ENCODE data around the gene TRAM2.
A peak's percentile ranks its signal among the peaks of the same experiment; 100 is the strongest.

Gene TRAM2

GRCh38 chr6:52513464-52513863 lies 63.4 kb downstream of the TRAM2 start:
- DNase-seq (ENCODE audit: insufficient read length, low spot score) (no peak), FAIRE-seq (no peak)

GRCh38 chr6:52512199-52512598 lies 64.7 kb downstream of the TRAM2 start:
- DNase-seq (ENCODE audit: insufficient read length, low spot score): no peak
- no peak for FAIRE-seq

DNA sequence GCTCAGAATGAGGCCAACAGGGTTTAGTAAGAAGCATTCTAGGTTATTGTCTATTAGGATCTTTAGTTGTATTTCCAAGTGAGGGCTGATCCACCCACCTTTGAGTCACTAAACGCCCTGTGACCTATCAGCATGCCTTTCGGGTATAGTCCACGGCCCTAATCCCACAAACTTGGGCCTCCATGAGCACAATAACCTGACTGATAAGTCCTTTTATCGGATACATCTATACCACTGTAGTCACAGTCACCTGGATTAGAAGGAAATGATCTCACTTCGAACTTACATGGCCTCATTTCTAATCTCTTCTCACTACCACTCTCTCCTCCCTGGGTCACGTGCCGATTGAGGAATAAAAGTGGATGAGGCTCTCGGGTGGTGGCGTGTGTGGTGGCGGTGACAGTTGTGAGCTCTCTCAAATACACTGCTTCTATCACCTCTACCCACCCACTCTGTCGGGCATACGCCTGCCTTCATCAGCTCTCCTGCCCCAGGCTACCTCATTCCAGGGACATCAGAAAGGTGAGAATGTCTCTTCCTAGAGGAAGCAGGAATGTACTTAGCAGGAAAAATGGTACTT lies 65.2 kb downstream of the TRAM2 start:
- no peak for FAIRE-seq
- DNase-seq (ENCODE audit: insufficient read length, low spot score): no peak

GRCh38 chr6:52511163-52511562 lies 65.7 kb downstream of the TRAM2 start:
- FAIRE-seq (no peak), DNase-seq (ENCODE audit: insufficient read length, low spot score) (no peak)

DNA sequence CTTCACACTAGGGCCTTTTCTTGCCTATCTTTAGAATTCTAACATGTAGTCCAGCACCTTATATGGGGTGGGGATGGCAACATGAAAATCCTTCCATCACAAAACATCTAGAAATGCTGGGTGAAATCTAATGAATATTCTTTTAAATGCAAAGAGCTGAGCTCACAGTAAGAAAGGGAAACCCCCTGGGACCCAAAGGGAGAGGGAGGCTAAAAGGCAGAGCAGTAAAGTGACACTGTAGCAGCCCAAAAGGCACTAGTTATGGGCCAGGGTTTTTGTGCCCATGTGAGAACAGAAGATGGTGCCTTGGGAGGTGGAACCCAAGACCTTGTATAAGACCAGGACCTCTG lies 66.7 kb downstream of the TRAM2 start:
- FAIRE-seq: no peak
- no peak for DNase-seq (ENCODE audit: insufficient read length, low spot score)

DNA sequence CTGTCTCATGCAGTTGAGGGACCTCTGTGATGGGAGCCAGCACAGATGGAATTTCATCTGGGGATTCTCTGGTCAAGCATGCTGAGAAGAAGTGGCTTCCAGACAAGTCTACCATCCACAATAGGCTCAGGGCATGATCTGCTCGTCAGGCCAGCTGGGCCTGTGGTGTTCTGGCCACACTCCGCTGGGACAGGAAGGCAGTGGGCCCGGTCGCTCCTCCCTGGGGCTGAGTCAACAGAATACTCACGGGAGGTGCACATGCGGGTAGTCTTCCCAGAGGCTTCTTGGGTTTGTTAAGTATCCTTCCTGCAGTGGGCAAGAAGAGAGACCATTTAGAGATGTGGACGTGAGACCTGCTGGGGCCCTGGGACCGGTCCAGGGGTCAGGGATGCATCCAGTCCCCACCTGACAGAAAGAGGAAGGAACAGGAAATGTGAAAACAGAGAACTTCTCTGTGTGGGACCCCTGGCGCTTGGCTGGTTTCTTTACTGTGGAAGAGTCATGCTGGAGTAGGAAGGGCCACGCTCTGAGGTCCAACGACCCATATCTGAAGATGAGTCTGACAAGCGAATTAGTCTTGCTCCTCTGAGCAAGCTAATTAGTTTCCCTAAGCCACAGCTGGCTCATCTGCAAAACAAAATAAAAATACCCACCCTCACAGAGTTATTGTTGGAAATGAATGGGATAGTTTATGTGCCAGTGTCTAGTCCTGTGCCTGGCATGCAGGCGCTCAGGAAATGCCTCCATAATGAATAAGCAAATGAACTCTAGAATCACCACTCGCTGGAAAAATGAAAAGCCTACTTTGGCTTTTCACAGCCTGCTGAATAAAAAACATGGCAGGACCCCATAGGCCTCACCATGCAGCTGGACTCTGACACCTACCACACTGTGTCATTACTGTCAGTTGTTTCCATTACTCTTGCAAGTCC lies 67.3 kb downstream of the TRAM2 start:
- FAIRE-seq (no peak), DNase-seq (ENCODE audit: insufficient read length, low spot score) (no peak)

- DNase-seq (ENCODE audit: insufficient read length, low spot score) (no peak), FAIRE-seq (no peak)
Measured at GRCh38 chr6:52508261-52508739, 68.6 kb downstream of the TRAM2 start.

GRCh38 chr6:52507557-52508260 lies 69.2 kb downstream of the TRAM2 start:
- DNase-seq (ENCODE audit: insufficient read length, low spot score) (no peak), FAIRE-seq (no peak)

DNA sequence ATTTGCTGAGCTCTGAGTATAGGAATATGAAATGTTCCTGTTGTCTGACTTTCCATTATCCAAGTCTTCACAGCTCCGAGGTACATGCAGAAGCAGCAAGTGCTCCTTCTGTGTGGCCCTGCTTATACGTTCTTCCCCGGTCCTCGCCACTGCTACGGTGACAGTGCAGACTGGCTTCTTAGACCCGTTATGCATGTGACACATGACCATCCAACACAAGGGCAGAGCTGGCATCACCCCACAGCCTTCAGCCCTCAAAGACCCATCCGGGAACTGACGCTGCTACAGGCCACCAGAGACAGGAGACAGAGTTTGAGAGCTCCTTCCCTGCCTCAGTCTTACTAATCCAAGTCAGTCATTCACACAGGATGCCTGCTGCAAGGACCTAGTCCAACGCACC lies 70.4 kb downstream of the TRAM2 start:
- no peak for FAIRE-seq
- no peak for DNase-seq (ENCODE audit: insufficient read length, low spot score)

- DNase-seq (ENCODE audit: insufficient read length, low spot score): no peak
- FAIRE-seq: no peak
Measured at GRCh38 chr6:52505726-52506409, 71.0 kb downstream of the TRAM2 start.

DNA sequence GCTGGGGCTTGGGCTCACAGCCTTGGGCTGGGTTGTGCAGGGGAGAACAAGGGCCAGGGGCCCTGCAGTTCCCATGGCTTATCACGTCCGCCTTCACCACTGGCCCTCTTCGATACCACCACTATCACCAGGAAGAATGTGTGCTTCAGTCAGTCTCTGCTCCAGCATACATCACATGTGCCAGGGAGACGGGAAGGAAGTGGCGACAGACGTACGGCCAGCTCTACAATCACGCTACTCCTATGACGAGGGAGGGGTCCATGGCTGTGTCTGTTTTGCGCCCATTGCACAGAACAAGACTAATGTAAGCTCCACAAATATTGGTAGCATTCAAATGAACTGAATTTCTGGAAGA lies 72.1 kb downstream of the TRAM2 start:
- no peak for DNase-seq (ENCODE audit: insufficient read length, low spot score)
- no peak for FAIRE-seq

DNA sequence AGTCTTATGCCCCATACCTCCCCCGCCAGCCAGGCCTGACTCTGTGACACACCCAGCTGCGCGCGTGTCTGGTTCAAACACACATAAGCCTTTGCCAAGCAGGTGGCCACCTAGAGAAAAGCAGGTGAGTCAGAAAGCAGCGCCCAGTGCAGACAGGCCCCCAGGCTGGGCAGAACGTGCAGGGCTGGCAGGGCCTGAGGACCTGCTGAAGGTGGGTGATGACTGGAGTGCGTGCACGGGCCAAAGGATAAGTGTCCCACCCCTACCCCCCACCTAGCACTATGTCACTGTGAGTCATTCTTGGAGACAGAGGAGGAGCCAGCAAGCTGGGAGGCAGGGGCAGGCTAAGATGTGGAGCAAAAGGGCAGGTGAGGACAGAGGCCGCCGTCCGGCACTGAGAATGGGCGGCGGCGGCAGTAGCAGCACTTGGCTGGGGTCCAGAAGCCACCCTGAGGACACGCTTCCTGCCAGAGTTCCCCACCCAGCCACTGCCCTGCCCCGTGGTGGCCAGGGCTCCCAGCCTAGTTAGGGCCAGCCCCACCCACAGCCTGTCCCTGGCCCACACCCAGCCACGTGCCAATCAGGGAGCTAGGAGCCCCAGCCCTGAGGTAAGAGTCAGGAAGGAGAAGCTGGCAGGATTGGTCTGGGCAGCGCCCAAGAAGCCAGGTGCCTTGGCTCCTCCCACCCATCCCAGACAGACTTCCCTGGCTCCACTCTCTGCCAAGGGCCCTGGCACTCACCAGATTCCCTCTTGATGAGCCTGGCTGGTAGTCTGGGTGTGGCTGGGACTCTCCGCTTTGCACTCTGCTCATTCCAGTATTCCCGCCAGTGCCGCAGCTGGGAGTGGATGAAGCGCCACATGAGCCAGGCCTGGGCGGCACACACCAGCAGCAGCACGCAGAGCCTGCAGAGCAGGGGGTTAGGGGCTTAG lies 72.7 kb downstream of the TRAM2 start:
- DNase-seq (ENCODE audit: insufficient read length, low spot score) (no peak), FAIRE-seq (no peak)

DNA sequence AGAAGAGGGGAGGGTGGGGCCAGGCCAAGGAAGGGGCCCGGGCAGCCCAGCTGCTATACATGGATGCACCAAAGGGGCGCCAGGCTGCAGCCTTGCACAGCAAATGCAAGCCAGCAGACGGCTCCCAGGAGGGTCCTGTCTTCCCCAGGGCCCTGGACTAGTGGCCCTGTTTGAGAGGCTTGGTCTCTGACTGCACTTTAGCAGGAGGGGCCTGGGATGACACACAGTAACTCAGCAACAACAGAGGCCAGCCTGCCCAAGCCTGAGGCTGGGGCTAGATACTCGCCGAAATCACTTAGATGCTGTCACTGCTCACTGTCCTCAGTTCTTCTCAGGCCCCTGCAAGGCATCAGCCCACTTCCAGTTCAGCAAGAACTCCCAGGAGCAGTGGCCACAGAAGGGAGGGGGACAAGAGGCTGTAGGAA lies 73.5 kb downstream of the TRAM2 start:
- FAIRE-seq (no peak), DNase-seq (ENCODE audit: insufficient read length, low spot score) (no peak)

DNA sequence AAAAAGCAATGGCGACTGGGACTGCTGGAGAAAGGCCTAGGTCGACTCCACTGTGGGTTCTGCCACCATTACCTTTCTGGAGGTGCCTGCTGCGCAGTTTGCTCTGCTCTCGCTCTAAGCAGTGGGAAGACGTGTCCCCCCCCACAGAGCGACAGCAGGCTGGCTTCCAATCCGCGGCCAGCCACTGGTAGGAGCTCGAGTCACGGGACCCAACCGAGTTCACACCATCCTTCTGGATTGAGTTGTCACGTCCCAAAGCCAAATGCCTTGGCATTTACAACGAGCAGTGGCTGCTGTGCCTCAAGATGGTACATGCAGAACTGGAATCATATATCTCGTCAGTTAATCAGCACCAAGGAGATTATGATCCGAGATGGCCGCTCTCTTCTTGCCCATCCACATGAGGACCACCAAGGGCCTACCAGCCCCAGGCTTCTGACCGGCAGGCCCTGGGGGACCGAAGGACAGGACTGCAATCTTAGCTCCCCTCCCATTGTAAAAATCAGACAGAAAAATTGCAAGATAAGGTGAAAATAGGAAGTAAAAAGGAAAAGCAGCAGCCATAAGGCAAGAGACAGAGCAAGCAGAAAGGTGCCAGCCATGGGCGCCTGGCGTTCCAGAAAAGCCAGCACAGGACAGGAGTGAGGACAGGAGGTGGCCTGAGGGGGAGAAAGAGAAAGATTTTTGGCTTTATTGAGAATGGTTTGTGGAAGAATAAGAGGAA lies 74.4 kb downstream of the TRAM2 start:
- no peak for DNase-seq (ENCODE audit: insufficient read length, low spot score)
- FAIRE-seq: no peak

GRCh38 chr6:52500238-52501129 lies 76.4 kb downstream of the TRAM2 start:
- no peak for DNase-seq (ENCODE audit: insufficient read length, low spot score)
- FAIRE-seq: no peak

DNA sequence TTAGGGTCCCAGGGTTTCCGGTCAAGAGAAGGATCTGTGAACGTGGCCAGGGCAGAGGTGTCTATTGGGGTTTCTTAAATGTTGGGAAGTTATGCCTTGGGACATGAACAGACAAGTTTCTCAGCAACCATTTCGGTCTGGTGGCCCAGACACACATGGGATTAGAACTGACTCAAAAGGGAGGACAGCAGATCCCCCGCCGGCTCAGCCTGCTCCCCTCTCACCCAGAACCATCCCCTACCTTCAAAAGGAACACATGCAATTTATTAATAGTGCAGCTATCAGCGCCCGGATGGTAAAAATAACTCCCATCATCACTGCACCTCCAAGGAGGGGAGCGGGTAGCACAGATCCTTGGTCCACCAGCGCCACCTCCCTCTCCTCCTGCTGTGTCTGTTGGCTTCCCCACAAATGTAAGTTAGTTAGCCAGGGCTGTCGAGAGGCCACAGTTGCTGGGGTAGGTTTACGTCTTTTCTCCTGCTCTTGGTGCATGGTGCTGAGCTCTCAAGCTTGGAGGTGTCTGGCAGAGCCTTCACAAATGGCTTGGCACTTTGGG lies 77.1 kb downstream of the TRAM2 start:
- no peak for FAIRE-seq
- DNase-seq (ENCODE audit: insufficient read length, low spot score): no peak

GRCh38 chr6:52499026-52499425 lies 77.8 kb downstream of the TRAM2 start:
- FAIRE-seq: no peak
- DNase-seq (ENCODE audit: insufficient read length, low spot score): no peak

GRCh38 chr6:52498538-52499017 lies 78.3 kb downstream of the TRAM2 start:
- DNase-seq (ENCODE audit: insufficient read length, low spot score): peak; percentile 46
- peak; percentile 31 for FAIRE-seq

Data from GM19239 (cell line).